ENCODE measurements around the gene GM2A.
"Not testable (repeated sequence)": the region's sequence is repeated elsewhere in the genome, so short reads cannot be mapped to it uniquely, and the experiment has no call there.

GM2A gene

DNA sequence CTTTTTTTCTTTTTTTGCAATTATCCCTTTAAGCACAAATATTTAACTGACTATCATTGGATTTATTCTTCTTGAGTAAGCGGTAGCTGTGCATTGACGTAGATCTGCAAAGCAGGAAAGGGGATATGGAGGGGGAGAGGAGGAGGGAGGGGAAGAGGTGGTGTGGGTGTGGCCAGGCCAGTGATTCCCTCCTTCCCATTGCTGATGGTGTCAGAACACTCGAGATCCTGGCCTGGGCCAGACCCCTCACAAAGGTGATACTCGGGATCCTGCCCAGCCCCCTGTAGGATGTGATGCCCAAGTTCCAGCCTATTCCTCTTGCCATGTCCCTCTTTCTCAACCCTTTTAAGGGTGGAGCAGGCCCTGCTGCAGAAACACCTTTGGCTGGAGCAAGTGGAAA is 40.6 kb downstream of the GM2A start:
- DNase-seq (ENCODE audit: low spot score): no peak

DNA sequence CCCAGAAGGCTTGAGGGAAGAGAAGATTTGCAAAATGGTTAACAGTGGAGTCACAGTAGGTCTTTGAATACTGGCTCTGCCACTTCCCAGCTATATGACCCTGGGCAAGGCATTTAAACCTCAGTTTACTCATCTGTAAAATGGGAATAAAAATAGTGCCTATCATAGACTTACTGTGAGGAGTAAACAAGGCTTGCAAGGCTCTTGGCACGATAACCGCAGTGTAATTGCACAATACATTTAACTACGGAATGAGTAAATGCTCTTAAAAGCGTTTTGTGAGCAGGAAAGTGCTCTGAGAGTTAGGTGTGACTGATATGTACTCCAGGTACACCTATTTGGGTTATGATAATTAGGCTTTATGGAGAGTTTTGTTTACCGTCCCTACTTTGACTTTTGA is 42.2 kb downstream of the GM2A start:
- DNase-seq (ENCODE audit: low spot score): no peak

DNA sequence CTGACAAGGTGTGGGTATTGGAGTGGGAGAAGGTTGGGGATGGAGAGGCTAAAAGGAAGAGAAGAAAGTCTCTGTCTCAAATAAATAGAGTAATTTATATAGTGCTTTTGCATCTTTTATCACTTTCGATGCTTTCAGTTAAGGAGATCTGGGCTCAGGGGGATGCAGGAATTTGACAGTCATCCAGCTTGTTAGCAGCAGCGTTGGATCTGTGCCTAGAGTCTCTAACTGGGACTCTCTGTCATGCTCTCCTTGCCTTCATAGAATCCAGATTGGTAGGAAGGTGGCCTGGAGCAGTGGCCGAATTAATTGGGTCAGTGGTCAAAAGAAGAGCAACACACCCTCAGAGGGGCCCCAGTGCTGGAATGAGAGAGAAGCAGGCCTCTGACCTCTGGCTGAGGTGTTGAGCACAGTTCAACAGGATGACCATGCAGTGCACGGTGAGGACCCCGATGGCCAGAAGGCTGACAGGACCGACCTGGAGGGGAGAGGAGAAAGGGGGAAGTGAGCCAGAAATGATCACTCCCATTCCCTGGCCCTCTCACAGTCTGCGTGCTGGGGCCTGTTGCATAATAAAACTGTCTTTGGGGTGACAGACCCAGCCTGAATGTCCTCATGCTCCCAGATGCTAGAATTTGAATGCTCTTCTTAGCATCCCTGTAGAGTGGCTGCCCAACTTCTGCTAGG is 42.9 kb downstream of the GM2A start:
- DNase-seq (ENCODE audit: low spot score): no peak

- no peak for DNase-seq (ENCODE audit: low spot score)
Measured at GRCh38 chr5:151296478-151296830, 43.5 kb downstream of the GM2A start.

GRCh38 chr5:151296974-151297373 is 44.0 kb downstream of the GM2A start:
- no peak for DNase-seq (ENCODE audit: low spot score)

GRCh38 chr5:151298063-151298855 is 45.3 kb downstream of the GM2A start:
- DNase-seq (ENCODE audit: low spot score): peak; percentile 74

DNA sequence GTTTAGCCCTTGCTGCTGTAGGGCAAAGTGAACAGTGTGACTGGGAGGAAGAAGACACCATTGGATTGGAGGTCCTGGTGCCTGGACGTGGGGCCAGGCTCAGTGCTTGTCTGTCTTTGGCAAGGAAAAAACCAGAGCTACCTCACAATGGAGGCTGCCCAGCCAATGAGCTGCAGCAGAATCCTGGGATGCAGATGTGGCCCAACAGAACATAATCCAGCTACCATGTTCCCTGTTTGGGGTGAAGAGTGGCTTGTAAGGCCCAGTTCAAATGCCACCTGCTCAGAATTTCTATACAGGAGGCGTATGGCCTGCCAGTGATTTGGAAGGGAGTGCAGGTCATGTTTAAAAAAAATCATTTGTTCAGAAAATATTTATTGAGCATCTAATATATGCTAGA is 50.7 kb downstream of the GM2A start, which contains the start of gene SLC36A3:
Gene SLC36A3 (minus strand): TSS at position 101 of the 400 bp plus-strand sequence. CDS start 412 bp downstream, outside the sequence.
- no peak for DNase-seq (ENCODE audit: low spot score)

GRCh38 chr5:151309266-151309665 is 56.3 kb downstream of the GM2A start:
- DNase-seq (ENCODE audit: low spot score): not testable (repeated sequence)

DNA sequence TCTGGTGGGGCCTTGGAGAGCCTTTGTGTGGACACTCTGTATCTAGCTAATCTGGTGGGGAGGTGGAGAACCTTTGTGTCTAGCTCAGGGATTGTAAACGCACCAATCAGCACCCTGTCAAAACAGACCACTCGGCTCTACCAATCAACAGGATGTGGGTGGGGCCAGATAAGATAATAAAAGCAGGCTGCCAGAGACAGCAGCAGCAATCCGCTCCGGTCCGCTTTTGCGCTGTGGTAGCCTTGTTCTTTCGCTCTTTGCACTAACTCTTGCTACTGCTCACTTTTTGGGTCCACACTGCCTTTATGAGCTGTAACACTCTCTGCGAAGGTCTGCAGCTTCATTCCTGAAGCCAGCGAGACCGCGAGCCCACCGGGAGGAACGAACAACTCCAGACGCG is 56.8 kb downstream of the GM2A start:
- not testable (repeated sequence) for DNase-seq (ENCODE audit: low spot score)

- DNase-seq (ENCODE audit: low spot score): no peak
Measured at GRCh38 chr5:151310932-151311331, 57.9 kb downstream of the GM2A start.

DNA sequence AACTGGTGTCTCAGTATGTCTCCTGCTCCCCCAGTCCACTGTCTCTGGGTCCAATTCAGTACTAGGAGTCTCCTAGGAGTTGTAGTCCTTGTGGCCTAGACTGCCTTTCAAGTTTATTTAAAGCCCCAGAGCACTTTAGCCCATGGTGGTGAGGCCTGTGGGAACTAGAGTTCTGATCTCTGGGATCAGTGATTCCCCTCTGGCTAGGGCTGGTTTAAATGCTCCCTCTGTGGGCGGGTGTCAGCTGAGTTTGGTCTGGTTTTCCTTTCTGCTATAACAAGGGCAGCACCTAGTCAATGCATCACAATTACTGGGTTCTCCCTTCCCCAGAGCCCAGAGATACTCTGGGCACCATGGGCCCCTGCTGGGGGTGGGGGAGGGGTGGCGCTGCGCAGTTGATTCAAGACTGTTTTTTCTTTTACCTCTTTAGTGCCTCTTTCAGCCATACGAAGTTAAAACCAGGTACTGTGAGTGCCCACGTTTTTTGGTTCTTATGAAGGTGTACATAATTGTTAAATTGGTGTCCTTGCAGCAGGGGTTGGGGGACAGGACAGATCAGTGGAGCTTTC is 59.9 kb downstream of the GM2A start:
- DNase-seq (ENCODE audit: low spot score): no peak

- DNase-seq (ENCODE audit: low spot score): no peak
Measured at GRCh38 chr5:151313357-151313756, 60.4 kb downstream of the GM2A start.

DNA sequence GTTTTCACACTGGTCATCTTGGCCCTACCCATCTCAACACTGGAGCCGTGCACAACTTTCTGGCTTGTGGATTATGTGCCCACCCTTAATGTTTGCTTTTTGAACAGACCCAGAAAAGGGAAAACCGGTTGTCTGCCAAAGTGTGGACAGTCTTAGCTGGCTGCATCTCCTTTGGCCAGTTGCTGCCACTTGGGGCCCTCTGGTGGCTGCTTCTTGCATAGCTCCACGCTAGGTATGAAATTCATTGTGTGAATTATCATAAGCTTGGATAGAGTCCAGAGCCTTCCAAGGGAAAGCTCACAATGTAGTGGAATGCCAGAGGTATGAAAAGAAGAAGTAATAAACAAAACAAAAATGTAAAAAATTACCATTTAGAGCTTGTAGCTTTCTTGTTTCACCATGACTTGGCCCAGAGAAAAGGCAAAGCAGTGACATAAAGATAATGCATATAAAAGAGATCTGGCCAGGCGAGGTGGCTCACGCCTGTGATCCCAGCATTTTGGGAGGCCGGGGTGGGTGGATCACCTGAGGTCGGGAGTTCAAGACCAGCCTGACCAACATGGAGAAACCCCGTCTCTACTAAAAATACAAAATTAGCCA is 63.1 kb downstream of the GM2A start:
- DNase-seq (ENCODE audit: low spot score): peak; percentile 89

DNA sequence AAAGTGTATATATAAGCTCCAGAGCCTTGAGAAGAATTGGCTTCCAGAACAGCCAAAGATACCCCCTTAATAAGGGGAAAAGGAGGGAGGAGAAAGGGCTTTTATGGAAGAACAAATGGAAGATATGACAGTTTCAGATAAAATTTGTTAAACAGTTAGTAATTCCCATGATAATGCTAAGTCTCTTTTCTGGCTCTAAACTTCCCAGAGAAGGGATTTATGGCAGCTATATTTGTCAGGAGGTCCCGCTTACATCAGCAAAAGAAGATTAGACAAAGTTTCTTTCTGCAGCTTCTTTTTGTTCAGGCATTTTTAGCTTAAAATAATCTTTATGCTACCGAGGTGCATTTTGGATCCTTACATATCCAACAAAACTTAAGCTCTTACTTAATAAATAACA is 64.9 kb downstream of the GM2A start:
- DNase-seq (ENCODE audit: low spot score): no peak

GRCh38 chr5:151318850-151319732 is 66.1 kb downstream of the GM2A start:
- DNase-seq (ENCODE audit: low spot score): peak; percentile 51
